Endothelial cell of umbilical vein (primary cell): ENCODE data around the gene CDH23. TPM values are rescaled to one million over a fixed set of nuclear protein-coding genes. Genes with fewer than 3 reads are reported as not detected.

ENCODE experiments used
- BruUV-seq: library from RNA; stranded (reverse); fragments of 400-500 nt; replicated peaks from 2 replicates; lab custom pipeline; 2021; lab: Mats Ljungman, UMichigan
- CTCF ChIA-PET: fragments of 300-600, 350-600 bp; sonication (Branson Sonifier 250); formaldehyde crosslinking; loops from one replicate; lab custom pipeline; 2021; ENCODE audit warnings: antibody characterized with exemption, inconsistent platforms; lab: Charles Lee
- POLR2A ChIA-PET: fragments of 300-600, 350-600 bp; sonication (Branson Sonifier 250); formaldehyde crosslinking; loops from one replicate; lab custom pipeline; 2021; ENCODE audit warnings: antibody characterized with exemption, inconsistent platforms; lab: Charles Lee
- DNase-seq: peaks from one replicate; pipeline ENCODE4 v3.0.0-alpha.2; 2011; ENCODE audit warnings: low read depth, low spot score
- FAIRE-seq: peaks from 2 replicates; lab custom pipeline; 2011; peaks lifted over from hg19 to GRCh38; lab: Jason Lieb, UNC
- H2AFZ ChIP-seq: 2 replicates; pipeline ENCODE4 v1.6.0; 2012; ENCODE audit warnings: low read depth, low read length, control low read depth, inconsistent platforms
- H3K27ac ChIP-seq: 2 replicates; pipeline ENCODE4 v1.5.1; 2011; ENCODE audit warnings: low read depth, mild to moderate bottlenecking, control low read depth, low read length, moderate library complexity; ENCODE audit not compliant: insufficient read depth
- H3K27me3 ChIP-seq, 2 experiments: 2 replicates each; pipeline versions ENCODE4 v1.6.0 to v1.6.1; 2011; ENCODE audit warnings: low read length in 2 of 2, mixed read lengths in 1 of 2; ENCODE audit not compliant: control insufficient read depth in 2 of 2, insufficient read depth in 2 of 2
- H3K36me3 ChIP-seq, 2 experiments: 2 replicates in 1 of 2; 3 replicates in 1 of 2; pipeline ENCODE4 v1.5.1; 2011; ENCODE audit warnings: low read length in 2 of 2, mild to moderate bottlenecking in 1 of 2, moderate library complexity in 1 of 2; ENCODE audit not compliant: control insufficient read depth in 2 of 2, insufficient read depth in 2 of 2; ENCODE audit errors: extremely low read depth in 1 of 2
- H3K4me1 ChIP-seq: 3 replicates; pipeline ENCODE4 v1.5.1; 2011; ENCODE audit warnings: mild to moderate bottlenecking, low read length; ENCODE audit not compliant: control insufficient read depth, insufficient read depth; ENCODE audit errors: extremely low read depth
- H3K4me2 ChIP-seq: 2 replicates; pipeline ENCODE4 v1.6.1; 2011; ENCODE audit warnings: low read length, control low read depth, mixed read lengths; ENCODE audit not compliant: insufficient read depth
- H3K4me3 ChIP-seq, 3 experiments: fragments of 200-600 bp in 1 of 3; sonication (generic), shearing (Covaris generic) in 1 of 3; replicated peaks in 1 of 3; 2 replicates each; pipeline ENCODE4 v1.5.1; 2011 to 2016; ENCODE audit warnings: control low read depth in 3 of 3, low read length in 3 of 3, mild to moderate bottlenecking in 2 of 3, inconsistent platforms in 1 of 3, low read depth in 1 of 3, moderate library complexity in 1 of 3; ENCODE audit not compliant: insufficient read depth in 1 of 3
- H3K79me2 ChIP-seq: 2 replicates; pipeline ENCODE4 v1.6.0; 2012; ENCODE audit warnings: low read length, inconsistent platforms; ENCODE audit not compliant: control insufficient read depth, insufficient read depth
- H3K9ac ChIP-seq: replicated peaks from 2 replicates; pipeline ENCODE3; 2011; ENCODE audit warnings: low read length, control low read depth; ENCODE audit not compliant: insufficient read depth; ENCODE audit errors: extremely low read depth
- H3K9me1 ChIP-seq: replicated peaks from 3 replicates; pipeline ENCODE4 v1.6.0; 2011; ENCODE audit warnings: mild to moderate bottlenecking, low read length; ENCODE audit not compliant: control insufficient read depth, insufficient read depth; ENCODE audit errors: extremely low read depth
- H3K9me3 ChIP-seq: replicated peaks from 2 replicates; pipeline ENCODE4 v1.5.1; 2012; ENCODE audit warnings: low read length, inconsistent platforms; ENCODE audit not compliant: control insufficient read depth, insufficient read depth
- H4K20me1 ChIP-seq: replicated peaks from 2 replicates; pipeline ENCODE3; 2011; ENCODE audit warnings: mild to moderate bottlenecking, low read length; ENCODE audit not compliant: control insufficient read depth, insufficient read depth; ENCODE audit errors: extremely low read depth
- CTCF ChIP-seq, 2 donors: IDR thresholded peaks; 1 replicate in 1 of 2; 2 replicates in 1 of 2; pipeline ENCODE4 v1.5.1; 2011; ENCODE audit warnings: low read length in 2 of 2, mild to moderate bottlenecking in 2 of 2, moderate library complexity in 2 of 2, control low read depth in 1 of 2, inconsistent platforms in 1 of 2, low read depth in 1 of 2; ENCODE audit not compliant: insufficient read depth in 1 of 2; ENCODE audit errors: extremely low read depth in 1 of 2
- EZH2 ChIP-seq: IDR thresholded peaks from 2 replicates; pipeline ENCODE4 v1.6.1; 2012; ENCODE audit warnings: borderline replicate concordance, low read depth, mild to moderate bottlenecking, moderate library complexity, low read length, inconsistent platforms; ENCODE audit not compliant: severe bottlenecking
- FOS ChIP-seq: IDR thresholded peaks from 2 replicates; pipeline ENCODE4 v1.6.1; 2011; ENCODE audit warnings: mild to moderate bottlenecking, low read length, moderate library complexity, borderline replicate concordance; ENCODE audit not compliant: insufficient read depth
- GATA2 ChIP-seq: IDR thresholded peaks from 2 replicates; pipeline ENCODE4 v1.7.0; 2011; ENCODE audit warnings: low read depth, mild to moderate bottlenecking, moderate library complexity, mixed read lengths, low read length; ENCODE audit not compliant: insufficient read length, insufficient read depth
- JUN ChIP-seq: IDR thresholded peaks from 2 replicates; pipeline ENCODE4 v1.6.1; 2011; ENCODE audit warnings: borderline replicate concordance, low read depth; ENCODE audit not compliant: insufficient read length, insufficient read depth
- MAX ChIP-seq: IDR thresholded peaks from 2 replicates; pipeline ENCODE4 v1.6.1; 2011; ENCODE audit not compliant: insufficient read depth, insufficient read length
- MYC ChIP-seq: IDR thresholded peaks from one replicate; pipeline ENCODE4 v1.6.1; 2011; ENCODE audit warnings: mild to moderate bottlenecking, low read depth, low read length
- POLR2A ChIP-seq: IDR thresholded peaks from 2 replicates; pipeline ENCODE4 v1.6.1; 2012; ENCODE audit warnings: low read depth, mild to moderate bottlenecking, control low read depth, low read length
- POLR2AphosphoS5 ChIP-seq: IDR thresholded peaks from 2 replicates; pipeline ENCODE4 v1.6.1; 2012; ENCODE audit warnings: low read depth, mild to moderate bottlenecking, control low read depth, low read length, moderate library complexity; ENCODE audit not compliant: insufficient read depth
- dilution Hi-C: fragments of 300-500 bp; cut with MboI; formaldehyde crosslinking; loops from one replicate; pipeline ENCODE4 v1.15.0; 2019; ENCODE audit warnings: low sequenced_read_pairs; ENCODE audit not compliant: extremely low pct_ligation_motif_present
- intact Hi-C: fragments of 100-400 bp; cut with micrococcal nuclease; formaldehyde crosslinking; loops from one replicate; pipeline ENCODE4 v1.10.0; 2022
- polyA plus RNA-seq, 4 experiments: library from polyadenylated mRNA; depleted of rRNA in 3 of 4; stranded (reverse) in 3 of 4; unstranded in 1 of 4; fragments of >200 nt; gene quantifications; 2 replicates each; pipeline versions ENCODE4 v1.2.1 to v1.2.3, GENCODE V29; 2011 to 2012; ENCODE audit warnings: missing spikeins in 1 of 4
- total RNA-seq: library from RNA; stranded (reverse); gene quantifications from 2 replicates; pipeline ENCODE4 v1.2.3, GENCODE V29; 2021

Gene CDH23
- total and polyA plus RNA-seq, 2 donors (not counting 3 experiments of a cell fraction or from before 2014, with no cell fraction given): not detected

GRCh38 chr10:71694039-71694501 lies 297.4 kb downstream of the CDH23 start:
- FAIRE-seq (no peak), DNase-seq (no peak)
- dilution Hi-C loops (no loop called here), intact Hi-C loops (loop anchor here (2.0 kb wide), 1 partner anchor 79 kb away; the partner anchor contains the start of gene VSIR)
- Histone ChIP-seq H3K27ac (peak overlapping the region; percentile 81), H3K79me2 (no peaks in the 10 kb centered on the region), H4K20me1 (no peaks in the 10 kb centered on the region), H3K4me2 (peak overlapping the region; percentile 78), H3K9me1 (no peaks in the 10 kb centered on the region), H3K4me1 (peaks cover 24% of the 10 kb centered on the region), H3K27me3 (peaks cover 11 to 14% of the 10 kb centered on the region in 2 experiments), H3K9me3 (peaks cover 2% of the 10 kb centered on the region), H3K36me3 (no peaks in the 10 kb centered on the region), H3K4me3 (no peak overlapping the region), H2AFZ (no peak overlapping the region), H3K9ac (peak overlapping the region; percentile 6)
- TF ChIP-seq POLR2AphosphoS5 (no peak), GATA2 (no peak), JUN (no peak), FOS (no peak), CTCF (IDR thresholded peaks at IDR 0.05; ENCODE audit: extremely low read depth in 1 of 2, insufficient read depth in 1 of 2, low read depth in 1 of 2, low read length in 2 of 2) (no peak), POLR2A (no peak), MYC (no peak), EZH2 (no peak), MAX (no peak)
- BruUV-seq: no TSS peak
- POLR2A ChIA-PET: interaction anchor here (1.3 kb wide), 1 partner anchor 14 kb away, joined by 3 read pairs; no protein-coding TSS in a partner anchor
- CTCF ChIA-PET: interaction anchor here (1.0 to 5.2 kb wide), 5 partner anchors 7 to 378 kb away, joined by 3 to 33 read pairs (median 16); partner anchors contain the start of gene VSIR
